BLaER1 treated with 17β-estradiol and CSF1 and Interleukin-3, amounts not matched to agents 10 nM and 100 nM (cell line): Measurements from ENCODE around the gene NCAM2.

ENCODE experiments used
- H3K27ac ChIP-seq, 11 experiments: shearing (Covaris generic); formaldehyde crosslinking; 2 replicates each; pipeline ENCODE4 v1.8.1; 2022
- H3K27me3 ChIP-seq, 11 experiments: shearing (Covaris generic); formaldehyde crosslinking; 2 replicates each; pipeline ENCODE4 v1.8.1; 2022
- H3K36me3 ChIP-seq, 11 experiments: shearing (Covaris generic); formaldehyde crosslinking; 2 replicates each; pipeline ENCODE4 v1.8.1; 2022
- H3K4me1 ChIP-seq, 10 experiments: shearing (Covaris generic); formaldehyde crosslinking; 2 replicates each; pipeline ENCODE4 v1.8.1; 2022
- H3K4me2 ChIP-seq, 11 experiments: shearing (Covaris generic); formaldehyde crosslinking; 2 replicates each; pipeline ENCODE4 v1.8.1; 2022
- H3K4me3 ChIP-seq, 10 experiments: shearing (Covaris generic); formaldehyde crosslinking; 2 replicates each; pipeline ENCODE4 v1.8.1; 2022
- H3K9ac ChIP-seq, 11 experiments: shearing (Covaris generic); formaldehyde crosslinking; 2 replicates each; pipeline ENCODE4 v1.8.1; 2022
- H3K9me3 ChIP-seq, 11 experiments: shearing (Covaris generic); formaldehyde crosslinking; replicated peaks in 1 of 11; 2 replicates each; pipeline ENCODE4 v1.8.1; 2022
- H4K20me1 ChIP-seq, 11 experiments: shearing (Covaris generic); formaldehyde crosslinking; 2 replicates each; pipeline ENCODE4 v1.8.1; 2022
- Cebpa-rat ChIP-seq, 11 experiments: shearing (Covaris generic); IDR thresholded peaks; 2 replicates each; pipeline ENCODE4 v1.8.1; 2022

The NCAM2 gene

GRCh38 chr21:21010228-21010627 is 12.0 kb downstream of the NCAM2 start:
- no peaks in the 10 kb centered on the region for H3K27me3 ChIP-seq
- H3K9ac ChIP-seq: no peak overlapping the region
- TF ChIP-seq Cebpa-rat (IDR thresholded peaks at IDR 0.05): no peak
- no peaks in the 10 kb centered on the region for H3K9me3 ChIP-seq
- H3K4me3 ChIP-seq: no peak overlapping the region
- no peaks in the 10 kb centered on the region for H3K4me1 ChIP-seq
- no peaks in the 10 kb centered on the region for H3K36me3 ChIP-seq
- H4K20me1 ChIP-seq: no peaks in the 10 kb centered on the region
- no peak overlapping the region for H3K4me2 ChIP-seq
- no peak overlapping the region for H3K27ac ChIP-seq

GRCh38 chr21:21010698-21011097 is 12.5 kb downstream of the NCAM2 start:
- H3K4me2 ChIP-seq: no peak overlapping the region
- no peak for TF ChIP-seq Cebpa-rat (IDR thresholded peaks at IDR 0.05)
- H3K27ac ChIP-seq: no peak overlapping the region
- no peaks in the 10 kb centered on the region for H4K20me1 ChIP-seq
- no peak overlapping the region for H3K4me3 ChIP-seq
- no peaks in the 10 kb centered on the region; a peak in 1 of 22 replicates for H3K9me3 ChIP-seq
- H3K27me3 ChIP-seq: no peaks in the 10 kb centered on the region
- H3K4me1 ChIP-seq: no peaks in the 10 kb centered on the region
- no peaks in the 10 kb centered on the region for H3K36me3 ChIP-seq
- H3K9ac ChIP-seq: no peak overlapping the region

- no peaks in the 10 kb centered on the region for H4K20me1 ChIP-seq
- no peak for TF ChIP-seq Cebpa-rat (IDR thresholded peaks at IDR 0.05)
- H3K36me3 ChIP-seq: no peaks in the 10 kb centered on the region
- no peaks in the 10 kb centered on the region for H3K27me3 ChIP-seq
- H3K4me2 ChIP-seq: peak overlapping the region in 1 of 11 experiments; percentile 10; a peak in 2 of 22 replicates
- H3K27ac ChIP-seq: no peak overlapping the region
- H3K9me3 ChIP-seq: no peaks in the 10 kb centered on the region; a peak in 1 of 22 replicates
- no peak overlapping the region for H3K4me3 ChIP-seq
- H3K4me1 ChIP-seq: peaks cover 0 to 4% (median 0%) of the 10 kb centered on the region in 10 experiments; a peak in 3 of 20 replicates
- no peak overlapping the region for H3K9ac ChIP-seq
Measured at GRCh38 chr21:21018821-21019220, 20.6 kb downstream of the NCAM2 start.

GRCh38 chr21:21019681-21020080 is 21.5 kb downstream of the NCAM2 start:
- H3K27me3 ChIP-seq: no peaks in the 10 kb centered on the region
- H3K9ac ChIP-seq: no peak overlapping the region
- H3K4me2 ChIP-seq: no peak overlapping the region
- no peak overlapping the region for H3K4me3 ChIP-seq
- H3K36me3 ChIP-seq: no peaks in the 10 kb centered on the region
- peaks cover 0 to 4% (median 0%) of the 10 kb centered on the region in 10 experiments; a peak in 3 of 20 replicates for H3K4me1 ChIP-seq
- no peaks in the 10 kb centered on the region; a peak in 1 of 22 replicates for H3K9me3 ChIP-seq
- no peak for TF ChIP-seq Cebpa-rat (IDR thresholded peaks at IDR 0.05)
- no peak overlapping the region for H3K27ac ChIP-seq
- H4K20me1 ChIP-seq: no peaks in the 10 kb centered on the region

GRCh38 chr21:21025742-21026141 is 27.5 kb downstream of the NCAM2 start:
- no peaks in the 10 kb centered on the region for H3K4me1 ChIP-seq
- H3K4me2 ChIP-seq: no peak overlapping the region
- no peak overlapping the region for H3K27ac ChIP-seq
- no peaks in the 10 kb centered on the region for H4K20me1 ChIP-seq
- no peaks in the 10 kb centered on the region for H3K27me3 ChIP-seq
- TF ChIP-seq Cebpa-rat (IDR thresholded peaks at IDR 0.05): no peak
- H3K36me3 ChIP-seq: no peaks in the 10 kb centered on the region
- H3K9ac ChIP-seq: no peak overlapping the region
- H3K9me3 ChIP-seq: no peaks in the 10 kb centered on the region
- no peak overlapping the region for H3K4me3 ChIP-seq

- Histone ChIP-seq H3K9me3 (no peaks in the 10 kb centered on the region), H3K4me2 (no peak overlapping the region), H4K20me1 (no peaks in the 10 kb centered on the region), H3K4me3 (no peak overlapping the region), H3K27ac (no peak overlapping the region), H3K9ac (no peak overlapping the region), H3K36me3 (no peaks in the 10 kb centered on the region), H3K27me3 (no peaks in the 10 kb centered on the region), H3K4me1 (no peaks in the 10 kb centered on the region)
- 0 out of 22 replicates have a peak, but pooled peaks of 1 of the 11 experiments have one; percentile 22 for TF ChIP-seq Cebpa-rat (IDR thresholded peaks at IDR 0.05)
Measured at GRCh38 chr21:21028275-21028820, 30.1 kb downstream of the NCAM2 start.

GRCh38 chr21:21029164-21029563 is 31.0 kb downstream of the NCAM2 start:
- H3K27me3 ChIP-seq: no peaks in the 10 kb centered on the region
- H4K20me1 ChIP-seq: no peaks in the 10 kb centered on the region
- no peak overlapping the region for H3K9ac ChIP-seq
- no peaks in the 10 kb centered on the region for H3K4me1 ChIP-seq
- H3K4me3 ChIP-seq: no peak overlapping the region
- no peak overlapping the region for H3K27ac ChIP-seq
- H3K4me2 ChIP-seq: no peak overlapping the region
- no peaks in the 10 kb centered on the region for H3K9me3 ChIP-seq
- H3K36me3 ChIP-seq: no peaks in the 10 kb centered on the region
- TF ChIP-seq Cebpa-rat (IDR thresholded peaks at IDR 0.05): no peak

GRCh38 chr21:21030311-21030710 is 32.1 kb downstream of the NCAM2 start:
- TF ChIP-seq Cebpa-rat (IDR thresholded peaks at IDR 0.05): no peak
- Histone ChIP-seq H3K36me3 (no peaks in the 10 kb centered on the region), H3K4me3 (no peak overlapping the region), H3K27me3 (no peaks in the 10 kb centered on the region), H3K27ac (no peak overlapping the region), H3K9ac (no peak overlapping the region), H3K4me2 (no peak overlapping the region), H3K4me1 (no peaks in the 10 kb centered on the region), H3K9me3 (no peaks in the 10 kb centered on the region), H4K20me1 (no peaks in the 10 kb centered on the region)

- Histone ChIP-seq H3K4me1 (no peaks in the 10 kb centered on the region), H3K4me3 (no peak overlapping the region)
Measured at GRCh38 chr21:21034036-21034435, 35.8 kb downstream of the NCAM2 start.

GRCh38 chr21:21039624-21040170 is 41.5 kb downstream of the NCAM2 start:
- TF ChIP-seq Cebpa-rat (IDR thresholded peaks at IDR 0.05): no peak
- H3K36me3 ChIP-seq: no peaks in the 10 kb centered on the region

More at GRCh38 chr21:21034036-21034435, 35.8 kb downstream of the NCAM2 start:
- no peak overlapping the region for H3K4me2 ChIP-seq
- no peaks in the 10 kb centered on the region for H3K27me3 ChIP-seq
- no peak overlapping the region for H3K9ac ChIP-seq
- no peaks in the 10 kb centered on the region for H3K9me3 ChIP-seq
- no peak for TF ChIP-seq Cebpa-rat (IDR thresholded peaks at IDR 0.05)
- no peak overlapping the region for H3K27ac ChIP-seq
- H4K20me1 ChIP-seq: no peaks in the 10 kb centered on the region
- no peaks in the 10 kb centered on the region for H3K36me3 ChIP-seq

More at GRCh38 chr21:21039624-21040170, 41.5 kb downstream of the NCAM2 start:
- Histone ChIP-seq H3K9me3 (no peaks in the 10 kb centered on the region), H3K4me2 (no peak overlapping the region), H3K4me1 (no peaks in the 10 kb centered on the region), H3K27ac (no peak overlapping the region), H4K20me1 (no peaks in the 10 kb centered on the region), H3K27me3 (no peaks in the 10 kb centered on the region), H3K9ac (no peak overlapping the region), H3K4me3 (no peak overlapping the region)
